GM12874 (cell line): ENCODE measurements around the gene C1orf210.

Experiments
- TF ChIP-seq, protein P1 (sequence below): IDR thresholded peaks from 2 replicates; pipeline ENCODE4 v1.5.1; 2011; ENCODE audit warnings: low read depth, mild to moderate bottlenecking, control low read depth, low read length, moderate library complexity; ENCODE audit not compliant: insufficient read depth

Gene C1orf210

DNA sequence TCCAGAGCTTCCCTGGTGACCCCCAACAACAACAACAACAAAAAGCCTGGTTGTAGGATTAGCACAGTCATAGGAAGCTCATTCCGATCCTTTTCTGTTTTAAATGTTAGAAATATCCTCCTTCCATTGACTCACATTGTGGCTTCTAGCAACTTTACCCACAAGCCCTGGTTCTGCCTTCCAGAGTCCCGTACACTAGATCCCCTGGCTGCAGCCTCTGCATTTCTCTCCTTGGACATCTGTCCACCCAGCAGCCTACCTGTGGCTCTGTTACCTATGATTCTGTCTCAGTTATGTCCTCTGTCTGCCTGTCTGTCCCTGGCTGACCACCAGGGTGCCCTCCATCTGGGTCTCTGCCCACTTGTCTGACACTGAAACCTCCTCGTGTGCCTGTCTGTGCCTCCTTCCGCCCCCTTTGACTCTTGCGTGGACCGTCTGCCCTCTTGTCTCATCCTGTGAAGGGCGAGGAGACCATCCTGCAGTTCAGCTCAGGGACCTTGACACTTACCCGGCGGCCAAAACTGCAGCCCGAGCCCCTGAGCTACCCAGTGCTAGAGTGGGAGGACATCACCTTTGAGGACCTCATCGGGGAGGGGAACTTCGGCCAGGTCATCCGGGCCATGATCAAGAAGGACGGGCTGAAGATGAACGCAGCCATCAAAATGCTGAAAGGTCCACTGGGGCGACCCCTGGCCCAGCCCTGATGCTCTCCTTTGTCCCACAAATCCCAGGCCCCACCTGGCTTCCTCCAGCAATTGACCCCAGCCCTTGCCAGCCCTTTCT, 31.5 kb upstream of the C1orf210 start:
- TF ChIP-seq, protein P1, sequence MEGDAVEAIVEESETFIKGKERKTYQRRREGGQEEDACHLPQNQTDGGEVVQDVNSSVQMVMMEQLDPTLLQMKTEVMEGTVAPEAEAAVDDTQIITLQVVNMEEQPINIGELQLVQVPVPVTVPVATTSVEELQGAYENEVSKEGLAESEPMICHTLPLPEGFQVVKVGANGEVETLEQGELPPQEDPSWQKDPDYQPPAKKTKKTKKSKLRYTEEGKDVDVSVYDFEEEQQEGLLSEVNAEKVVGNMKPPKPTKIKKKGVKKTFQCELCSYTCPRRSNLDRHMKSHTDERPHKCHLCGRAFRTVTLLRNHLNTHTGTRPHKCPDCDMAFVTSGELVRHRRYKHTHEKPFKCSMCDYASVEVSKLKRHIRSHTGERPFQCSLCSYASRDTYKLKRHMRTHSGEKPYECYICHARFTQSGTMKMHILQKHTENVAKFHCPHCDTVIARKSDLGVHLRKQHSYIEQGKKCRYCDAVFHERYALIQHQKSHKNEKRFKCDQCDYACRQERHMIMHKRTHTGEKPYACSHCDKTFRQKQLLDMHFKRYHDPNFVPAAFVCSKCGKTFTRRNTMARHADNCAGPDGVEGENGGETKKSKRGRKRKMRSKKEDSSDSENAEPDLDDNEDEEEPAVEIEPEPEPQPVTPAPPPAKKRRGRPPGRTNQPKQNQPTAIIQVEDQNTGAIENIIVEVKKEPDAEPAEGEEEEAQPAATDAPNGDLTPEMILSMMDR, result no peak

DNA sequence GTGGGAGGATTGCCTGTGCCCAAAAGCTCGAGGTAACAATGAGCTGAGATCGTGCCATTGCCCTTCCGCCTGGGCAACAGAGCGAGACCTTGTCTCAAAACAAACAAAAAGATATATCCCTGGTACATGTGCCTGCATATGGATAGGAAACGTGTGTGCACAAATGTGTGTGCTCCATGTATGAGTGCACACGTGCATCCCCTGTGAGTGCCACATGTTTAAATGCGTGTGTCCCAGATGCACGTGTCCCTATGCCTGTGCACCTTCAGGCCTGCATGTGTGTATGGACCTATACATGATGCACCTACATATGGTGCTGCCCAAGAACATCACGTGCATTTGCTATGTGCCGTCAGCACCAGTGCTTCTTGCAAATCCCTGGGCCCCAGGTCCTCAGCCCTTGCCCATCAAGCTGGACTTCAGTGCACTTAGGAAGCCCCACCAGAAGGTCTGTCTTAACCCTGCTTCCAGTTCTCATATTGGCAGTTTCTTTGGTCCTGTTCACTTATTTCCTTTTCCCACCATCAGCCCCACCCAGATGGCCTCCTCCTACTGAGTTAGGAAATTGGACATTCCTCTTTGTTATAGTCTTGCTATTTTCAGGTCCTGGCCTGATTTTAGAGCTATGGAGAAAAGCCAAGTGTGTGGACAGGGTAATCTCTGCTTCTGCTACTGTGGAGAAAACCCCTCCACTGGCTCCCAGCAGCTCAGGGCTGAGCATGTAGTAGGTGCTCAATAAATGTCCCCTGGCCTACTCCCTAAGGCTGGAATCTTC, 30.8 kb upstream of the C1orf210 start:
- TF ChIP-seq, protein P1, result no peak

DNA sequence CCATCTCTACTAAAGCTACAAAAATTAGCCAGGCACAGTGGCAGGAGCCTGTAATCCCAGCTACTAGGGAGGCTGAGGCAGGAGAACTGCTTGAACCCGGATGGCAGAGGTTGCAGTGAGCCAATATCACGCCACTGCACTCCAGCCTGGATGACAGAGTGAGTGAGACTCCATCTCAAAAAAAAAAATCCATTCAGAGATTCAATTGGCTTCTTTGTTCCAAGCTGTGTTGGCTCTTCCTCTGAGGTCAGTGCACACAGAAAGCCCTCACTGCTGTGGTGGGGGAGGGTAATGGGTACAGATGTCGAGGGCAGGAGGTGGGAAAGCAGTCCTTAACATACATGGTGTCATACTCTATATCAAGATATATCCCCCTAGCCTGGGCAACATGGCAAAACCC, 30.1 kb upstream of the C1orf210 start:
- TF ChIP-seq, protein P1, result no peak

DNA sequence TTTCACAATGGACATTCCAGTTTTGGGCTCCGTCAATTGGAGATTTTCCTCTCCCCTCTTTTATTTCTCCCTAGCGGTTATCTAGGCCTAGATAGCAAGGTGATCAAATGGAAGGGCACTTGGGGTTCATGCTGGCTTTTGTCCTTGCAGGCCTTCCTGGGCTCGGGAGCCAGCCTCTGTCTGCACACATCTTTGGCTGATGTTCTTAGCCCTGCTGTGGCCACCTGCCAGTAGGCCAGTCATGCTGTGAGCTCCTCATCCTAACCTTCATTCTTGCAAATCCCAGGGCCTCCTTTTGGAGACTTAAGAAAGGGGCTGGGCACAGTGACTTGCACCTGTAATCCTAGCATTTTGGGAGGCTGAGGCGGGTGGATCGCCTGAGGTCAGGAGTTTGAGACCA, 28.9 kb upstream of the C1orf210 start:
- TF ChIP-seq, protein P1, result no peak

DNA sequence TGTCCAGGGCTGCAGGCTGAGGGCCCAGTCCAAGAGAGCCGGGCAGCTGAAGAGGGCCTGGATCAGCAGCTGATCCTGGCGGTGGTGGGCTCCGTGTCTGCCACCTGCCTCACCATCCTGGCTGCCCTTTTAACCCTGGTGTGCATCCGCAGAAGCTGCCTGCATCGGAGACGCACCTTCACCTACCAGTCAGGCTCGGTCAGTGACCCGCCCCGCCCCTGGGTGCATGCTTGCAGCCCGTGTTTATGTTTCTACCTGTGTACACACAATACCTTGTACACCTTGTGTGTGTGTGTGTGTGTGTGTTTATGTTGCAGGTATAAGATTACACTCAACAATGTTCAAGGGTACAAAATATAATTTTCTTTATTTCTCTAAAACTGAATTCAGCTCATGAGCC, 28.4 kb upstream of the C1orf210 start:
- TF ChIP-seq, protein P1, result no peak

DNA sequence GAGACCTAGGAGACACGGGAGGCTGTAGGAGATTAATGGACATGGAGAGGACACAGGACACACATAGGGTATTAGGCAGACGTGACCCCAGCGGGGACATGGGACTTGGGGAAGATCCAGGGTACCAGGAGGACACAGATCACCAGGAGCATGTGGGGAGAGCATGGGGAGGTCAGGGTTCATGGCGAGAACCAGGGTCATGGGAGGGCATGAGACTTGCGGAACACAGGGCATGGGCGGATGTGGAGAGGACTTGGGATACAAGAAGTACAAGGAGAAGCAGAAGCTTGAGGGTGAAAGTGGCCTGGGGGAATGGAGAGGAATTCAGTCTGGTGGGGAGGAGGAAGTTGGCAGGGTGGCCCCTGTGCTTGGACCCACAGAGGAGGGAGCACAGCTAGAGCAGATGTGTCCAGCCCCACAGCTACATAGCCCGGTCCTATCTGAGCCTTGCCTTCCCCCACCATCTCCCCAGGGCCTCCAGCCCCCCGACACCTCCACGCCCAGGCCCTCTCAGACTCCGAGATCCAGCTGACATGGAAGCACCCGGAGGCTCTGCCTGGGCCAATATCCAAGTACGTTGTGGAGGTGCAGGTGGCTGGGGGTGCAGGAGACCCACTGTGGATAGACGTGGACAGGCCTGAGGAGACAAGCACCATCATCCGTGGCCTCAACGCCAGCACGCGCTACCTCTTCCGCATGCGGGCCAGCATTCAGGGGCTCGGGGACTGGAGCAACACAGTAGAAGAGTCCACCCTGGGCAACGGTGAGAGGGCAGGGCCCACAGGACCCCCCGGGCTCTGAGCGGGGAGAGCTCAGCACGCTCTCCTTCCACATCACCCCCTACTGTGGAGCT, 27.5 kb upstream of the C1orf210 start:
- TF ChIP-seq, protein P1, result no peak

DNA sequence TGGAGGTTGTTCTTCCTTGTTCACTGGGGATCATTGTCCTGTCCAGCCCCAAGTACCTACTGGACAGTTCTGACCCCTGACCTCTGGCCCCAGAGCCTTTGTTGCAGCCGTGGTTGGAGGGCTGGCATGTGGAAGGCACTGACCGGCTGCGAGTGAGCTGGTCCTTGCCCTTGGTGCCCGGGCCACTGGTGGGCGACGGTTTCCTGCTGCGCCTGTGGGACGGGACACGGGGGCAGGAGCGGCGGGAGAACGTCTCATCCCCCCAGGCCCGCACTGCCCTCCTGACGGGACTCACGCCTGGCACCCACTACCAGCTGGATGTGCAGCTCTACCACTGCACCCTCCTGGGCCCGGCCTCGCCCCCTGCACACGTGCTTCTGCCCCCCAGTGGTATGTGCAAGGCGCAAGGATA, 26.8 kb upstream of the C1orf210 start:
- TF ChIP-seq, protein P1, result no peak
